SW480 (cell line): Measurements from ENCODE around the gene MLN.

Experiments
- DNase-seq: peaks from one replicate; pipeline ENCODE4 v3.0.0-alpha.2; 2016; ENCODE audit warnings: low spot score

The MLN gene

DNA sequence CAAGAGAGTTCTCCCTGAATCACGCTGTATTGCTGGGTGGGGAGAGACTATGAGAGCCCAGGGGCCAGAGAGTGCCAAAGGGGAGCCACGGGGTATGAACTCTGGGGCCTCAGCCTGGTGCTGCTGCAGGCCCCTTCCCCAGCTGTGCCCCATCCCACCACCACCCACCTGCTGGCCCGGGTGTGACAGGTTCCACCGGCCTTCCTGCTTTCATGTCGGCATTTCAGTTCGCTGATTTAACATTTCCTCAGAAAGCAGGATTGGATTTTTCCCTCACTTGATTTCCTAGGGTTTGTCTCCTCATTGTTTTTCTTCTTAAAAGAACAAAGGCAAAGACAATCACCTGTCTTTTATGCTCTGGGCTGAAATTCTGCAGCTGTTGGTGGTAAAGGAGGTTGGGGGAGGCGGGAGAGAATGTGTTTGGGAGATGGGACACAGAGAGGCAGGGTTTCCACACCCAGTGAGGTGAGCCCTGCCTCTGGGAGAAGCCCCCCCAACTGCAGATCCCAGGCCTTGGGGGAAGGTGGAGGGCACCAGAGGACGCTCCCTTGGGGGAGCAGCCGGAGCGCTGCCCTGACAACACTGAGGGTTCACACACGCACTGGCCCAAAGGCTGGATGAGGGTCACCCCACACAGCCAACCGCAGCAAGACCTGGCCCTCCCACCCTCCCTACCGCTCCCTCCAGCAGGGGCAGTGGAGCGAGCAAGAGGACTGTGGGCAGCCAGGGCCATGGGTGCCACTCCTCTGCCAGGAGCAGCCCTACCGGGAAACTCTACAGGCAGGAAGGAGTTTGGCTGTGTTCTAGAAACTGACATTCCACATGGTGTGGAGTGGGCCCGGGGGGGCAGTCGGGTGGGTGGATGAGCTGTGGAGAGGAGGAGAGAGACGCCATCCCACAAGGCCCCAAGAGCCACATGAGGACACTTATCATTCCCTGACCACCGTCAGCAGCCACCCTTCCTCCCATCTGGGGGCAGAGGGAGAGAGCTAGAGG is 10.5 kb upstream of the MLN start:
- no peak for DNase-seq

DNA sequence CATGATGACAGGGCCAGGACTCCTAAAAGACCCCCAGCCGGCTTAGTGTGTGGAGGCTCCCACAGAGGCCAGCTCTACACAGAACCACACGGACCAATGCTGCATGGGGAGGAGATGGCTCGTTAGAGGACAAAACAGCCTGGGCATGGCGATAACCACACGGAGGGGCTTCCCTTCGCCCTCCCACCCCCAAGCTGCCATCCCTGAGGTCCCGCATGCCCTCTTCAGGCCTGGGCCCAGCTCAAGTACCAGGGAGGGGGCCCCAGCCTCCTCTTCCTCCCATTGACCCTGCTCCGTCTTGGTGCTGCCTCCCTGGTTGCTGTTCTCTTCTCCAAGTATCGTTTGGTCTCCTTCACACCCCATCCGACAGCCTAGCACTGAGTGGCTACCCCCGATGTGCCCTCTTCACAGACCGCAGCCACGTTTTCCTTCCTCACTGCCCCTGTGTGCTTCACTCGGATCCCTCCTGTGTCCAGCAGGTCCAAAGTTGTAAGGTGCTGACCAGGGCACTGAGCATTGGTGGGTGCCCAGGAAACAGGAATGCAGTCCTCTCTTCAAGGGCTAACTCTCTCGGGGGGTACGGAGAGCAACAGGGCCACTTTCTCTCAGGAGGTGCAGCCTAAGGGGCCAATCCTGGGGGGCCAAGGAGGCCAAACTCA is 9.6 kb upstream of the MLN start:
- DNase-seq, result no peak

GRCh38 chr6:33812669-33813068 is 8.9 kb upstream of the MLN start:
- no peak for DNase-seq

GRCh38 chr6:33809594-33809993 is 5.8 kb upstream of the MLN start:
- no peak for DNase-seq

GRCh38 chr6:33808641-33809180 is 4.9 kb upstream of the MLN start:
- DNase-seq, result no peak

DNA sequence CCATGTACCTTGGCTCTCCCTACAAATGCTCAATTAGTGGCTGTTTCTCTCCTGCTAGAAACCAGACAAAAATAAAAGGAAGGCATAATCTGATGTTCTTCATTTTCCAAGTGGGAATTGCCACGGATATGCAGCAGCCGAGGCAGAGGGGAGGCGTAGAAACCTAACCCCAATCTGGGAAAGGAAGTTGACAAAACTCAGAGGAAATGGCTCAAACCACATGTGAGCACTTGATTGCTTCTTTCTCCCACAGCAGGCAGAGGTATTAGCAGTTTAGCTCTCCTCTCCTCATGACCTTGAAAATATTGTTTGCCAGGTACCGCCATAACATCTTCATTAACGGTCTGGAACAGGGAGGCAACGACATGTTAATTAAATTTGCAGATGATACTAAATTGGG is 3.8 kb upstream of the MLN start:
- no peak for DNase-seq

DNA sequence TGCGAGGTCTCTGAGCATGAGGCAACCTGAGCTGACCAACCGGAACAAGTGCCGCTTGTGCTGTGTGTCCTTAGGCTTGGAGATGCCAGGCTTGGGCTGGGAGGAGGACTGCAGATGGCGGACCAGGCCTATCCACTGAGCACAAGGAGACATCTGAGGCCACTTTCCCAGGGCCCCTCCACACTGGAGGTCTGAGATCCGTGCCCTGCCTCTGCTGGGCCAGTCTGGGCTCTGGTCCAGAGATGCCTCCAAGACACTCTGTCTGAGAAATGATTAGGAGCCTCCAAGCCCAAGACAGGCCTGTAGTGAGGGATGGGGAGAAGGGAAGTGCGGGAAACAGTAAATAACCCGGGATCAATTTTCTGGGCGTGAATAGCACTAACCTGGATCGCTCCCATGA is 3.0 kb upstream of the MLN start:
- no peak for DNase-seq

DNA sequence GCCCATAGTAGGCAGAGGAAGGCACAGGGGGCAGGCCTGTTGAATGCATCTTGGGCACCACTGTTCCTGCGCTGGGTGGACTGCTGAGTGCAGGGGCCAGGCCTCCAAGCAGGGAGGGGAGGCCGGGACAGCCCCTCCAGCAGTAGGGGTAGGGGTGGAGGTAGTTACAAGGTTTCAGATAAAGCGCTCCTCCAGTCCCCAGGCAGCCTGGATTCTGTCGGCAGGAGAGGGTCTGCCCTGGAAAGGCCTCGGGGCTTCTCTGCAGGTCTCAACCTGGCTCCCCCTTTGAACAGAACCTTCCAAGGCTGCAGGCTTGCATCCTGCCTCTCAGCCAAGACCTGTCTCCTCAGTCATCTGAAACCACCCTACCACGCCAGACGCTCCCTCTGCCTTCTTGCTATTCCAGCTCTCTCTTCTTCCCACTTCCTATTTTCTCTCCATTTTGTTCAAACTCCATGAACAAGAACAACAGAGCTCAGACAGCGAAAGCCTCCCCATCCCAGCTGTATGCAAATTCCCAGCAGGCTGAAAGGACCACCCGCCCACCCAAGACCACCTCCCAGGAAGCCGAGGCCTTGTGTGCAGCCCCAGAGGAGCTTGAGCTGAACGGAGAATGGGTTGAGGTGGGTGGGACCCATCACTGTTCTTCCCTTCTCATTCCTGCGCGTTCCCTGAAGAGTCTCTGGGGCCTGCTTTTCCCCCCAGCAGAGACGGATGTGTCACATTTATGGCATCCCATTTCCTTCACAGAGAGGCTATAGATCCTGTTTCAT is 1.4 kb downstream of the MLN start:
- no peak for DNase-seq

DNA sequence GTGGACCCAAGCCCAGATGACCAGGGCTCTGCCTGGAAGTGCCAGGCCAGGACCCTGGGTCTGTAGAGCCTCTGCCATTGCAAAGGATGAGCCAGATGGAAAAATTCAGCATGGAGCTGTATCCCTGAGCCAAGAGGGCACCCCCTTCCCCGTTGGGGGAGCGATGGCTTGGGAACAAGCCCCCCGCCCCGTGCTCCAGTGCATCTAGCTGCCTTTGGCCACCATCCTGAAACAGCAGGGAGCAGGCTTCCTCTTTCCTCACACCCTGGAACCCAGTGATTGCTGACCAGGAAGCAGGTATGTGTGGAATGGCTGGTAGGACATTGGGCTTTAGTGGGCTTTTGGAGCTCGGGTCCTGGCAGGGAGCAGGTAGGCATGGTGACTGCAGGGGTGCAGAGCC is 2.2 kb downstream of the MLN start:
- DNase-seq, result no peak

DNA sequence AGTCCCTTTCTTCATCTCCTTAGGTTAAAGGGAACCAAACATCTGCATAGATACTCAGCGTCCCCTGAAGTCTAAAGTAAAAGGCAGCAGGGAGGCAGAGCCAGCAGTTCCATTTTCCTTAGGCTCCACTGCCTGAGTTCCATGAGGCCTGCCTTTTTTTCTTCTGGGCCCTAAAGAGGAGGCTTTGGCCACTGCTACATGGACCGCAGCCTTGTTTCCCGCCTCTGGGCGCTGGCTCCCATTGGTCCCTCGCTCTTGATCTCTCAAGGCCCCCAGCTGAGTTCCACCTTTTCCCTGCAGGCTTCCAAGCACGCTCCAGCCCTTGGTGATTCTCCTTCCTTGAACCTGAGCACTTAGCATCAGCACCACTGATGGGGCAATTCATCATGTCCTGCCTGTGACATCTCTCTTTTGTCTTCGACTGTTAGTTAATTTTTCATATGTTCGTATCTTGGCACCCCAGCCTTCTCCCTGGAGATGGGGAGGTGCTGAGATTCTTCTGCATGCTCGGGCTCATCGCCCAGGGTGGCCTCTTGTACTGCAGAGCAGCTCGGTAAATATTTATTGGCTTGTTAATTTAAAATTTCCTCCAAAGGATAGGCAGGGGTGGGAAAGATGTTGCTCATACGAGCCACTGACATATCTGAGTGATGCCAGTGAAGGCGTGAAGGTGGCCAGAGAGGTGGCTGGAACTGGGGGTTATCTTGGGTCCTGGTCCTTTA is 3.4 kb downstream of the MLN start:
- DNase-seq, result no peak

GRCh38 chr6:33799454-33800113 is 4.2 kb downstream of the MLN start:
- DNase-seq, result no peak

DNA sequence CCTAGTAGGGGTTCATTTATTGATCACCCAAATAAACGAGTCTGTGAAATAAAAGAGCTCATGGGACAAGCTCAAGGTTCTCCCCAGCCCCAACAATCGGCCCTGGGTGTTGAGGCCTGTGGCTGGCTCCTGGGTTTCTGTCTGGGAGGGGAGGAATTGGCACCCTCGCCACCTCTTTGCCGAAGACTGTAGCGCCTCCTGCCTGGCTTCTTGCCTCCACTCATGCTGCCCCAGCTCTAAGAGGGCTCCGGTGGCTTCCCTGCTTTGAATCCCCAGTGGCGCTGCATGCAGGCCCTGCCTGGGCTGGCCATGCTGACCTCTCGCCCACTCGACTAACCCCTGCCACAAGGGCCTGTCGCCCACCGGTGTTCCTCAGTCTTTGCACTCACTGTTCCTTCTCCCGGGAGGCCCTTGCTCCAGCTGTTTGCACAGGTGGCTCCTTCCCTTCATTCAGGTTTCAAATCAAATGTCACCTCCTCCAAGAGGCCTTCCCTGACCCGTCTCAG is 5.4 kb downstream of the MLN start:
- DNase-seq, result no peak

- DNase-seq, result no peak
Measured at GRCh38 chr6:33797626-33798342, 6.0 kb downstream of the MLN start.

- no peak for DNase-seq
Measured at GRCh38 chr6:33794910-33795623, 8.7 kb downstream of the MLN start.

DNA sequence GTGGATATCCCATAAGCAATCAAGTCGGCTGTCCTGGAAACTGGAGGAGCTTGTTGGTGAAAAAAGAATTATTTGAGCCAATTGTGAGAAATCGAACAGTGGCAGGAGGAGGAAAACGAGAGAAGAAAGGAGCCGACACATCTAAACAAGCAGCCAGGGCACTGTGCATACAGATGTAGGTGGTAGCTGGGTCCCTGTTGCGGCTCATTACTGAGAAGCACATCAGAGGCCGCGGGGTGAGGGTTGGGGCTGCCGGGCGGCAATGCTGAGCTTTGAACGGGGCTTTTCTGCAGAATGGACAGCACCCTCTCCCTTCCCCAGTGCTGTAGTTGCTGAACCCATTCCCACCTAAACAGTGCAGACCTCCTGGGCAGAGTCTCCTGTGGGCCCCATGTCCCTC is 10.8 kb downstream of the MLN start:
- no peak for DNase-seq

DNA sequence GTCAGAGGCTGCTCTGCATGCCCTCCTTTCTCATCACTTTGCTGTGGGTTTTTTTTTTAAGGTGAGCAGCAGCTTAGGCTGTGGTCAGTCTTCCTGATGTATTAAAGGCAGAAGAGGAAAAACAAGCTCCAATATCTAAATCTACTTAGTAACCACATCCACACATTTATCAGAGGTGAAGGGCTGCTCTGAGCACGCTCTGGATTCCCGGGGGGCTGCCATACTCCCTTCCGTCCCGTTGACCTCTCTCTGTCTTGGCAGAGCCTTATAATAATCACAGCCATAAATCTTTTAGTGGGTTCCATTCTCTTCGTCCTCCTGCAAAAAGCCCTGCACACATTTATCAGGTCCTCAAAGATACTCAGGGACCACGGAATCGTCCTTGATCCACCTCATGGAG is 12.2 kb downstream of the MLN start:
- DNase-seq, result no peak

GRCh38 chr6:33790910-33791309 is 12.9 kb downstream of the MLN start:
- no peak for DNase-seq

GRCh38 chr6:33790379-33790778 is 13.4 kb downstream of the MLN start:
- DNase-seq, result no peak

GRCh38 chr6:33789550-33789895 is 14.3 kb downstream of the MLN start:
- DNase-seq, result no peak
